Measurements from ENCODE around the gene CEP152.
A peak's percentile ranks its signal among the peaks of the same experiment; 100 is the strongest.

The CEP152 gene

GRCh38 chr15:48703544-48703943 lies 107.3 kb downstream of the CEP152 start:
- DNase-seq (ENCODE audit: low read depth), result peak; percentile 73

GRCh38 chr15:48702569-48703236 lies 108.2 kb downstream of the CEP152 start:
- DNase-seq (ENCODE audit: low read depth), result no peak

GRCh38 chr15:48696627-48697312 lies 114.1 kb downstream of the CEP152 start:
- no peak for DNase-seq (ENCODE audit: low read depth)

- DNase-seq (ENCODE audit: low read depth), result no peak
These were observed 114.9 kb downstream of the CEP152 start for GRCh38 chr15:48695827-48696573.

GRCh38 chr15:48695088-48695826 lies 115.6 kb downstream of the CEP152 start:
- peak; percentile 42 for DNase-seq (ENCODE audit: low read depth)

- no peak for DNase-seq (ENCODE audit: low read depth)
These were observed 117.4 kb downstream of the CEP152 start for GRCh38 chr15:48693484-48693883.

GRCh38 chr15:48688493-48688892 lies 122.4 kb downstream of the CEP152 start:
- DNase-seq (ENCODE audit: low read depth), result no peak
